K562 (cell line): ENCODE measurements around the gene JUND. TPM values are rescaled to one million over a fixed set of nuclear protein-coding genes. Genes with fewer than 3 reads are reported as not detected.

Experiments
- ATF1 ChIP-seq, 2 experiments: fragments of 450-650 bp in 1 of 2; IDR thresholded peaks; 2 replicates each; pipeline ENCODE4 v1.6.1; 2016; ENCODE audit warnings: missing compliant biosample characterization in 1 of 2, missing genetic modification characterization in 1 of 2
- CBX1 ChIP-seq: sonication (generic); IDR thresholded peaks from 2 replicates; pipeline ENCODE4 v1.6.1; 2016; ENCODE audit warnings: antibody characterized with exemption, low read depth, mild to moderate bottlenecking
- CBX3 ChIP-seq, 2 experiments: IDR thresholded peaks; 1 replicate in 1 of 2; 2 replicates in 1 of 2; pipeline ENCODE4 v1.6.1; 2012; ENCODE audit warnings: inconsistent platforms in 2 of 2, low read length in 2 of 2, borderline replicate concordance in 1 of 2, control low read depth in 1 of 2
- FOSL1 ChIP-seq: fragments of 200-800 bp; sonication (Bioruptor generic); conservative IDR thresholded peaks from 2 replicates; pipeline ENCODE4 v1.6.1; 2016; ENCODE audit warnings: missing genetic modification characterization, missing compliant biosample characterization
- FOXP4 ChIP-seq: sonication (generic); formaldehyde crosslinking; IDR thresholded peaks from 2 replicates; pipeline ENCODE4 v1.8.0; 2022; ENCODE audit warnings: mild to moderate bottlenecking, missing genetic modification reagents, borderline replicate concordance
- ILF3 ChIP-seq: fragments of 450-650 bp; IDR thresholded peaks from 2 replicates; pipeline ENCODE4 v1.6.1; 2018; ENCODE audit warnings: antibody characterized with exemption, mild to moderate bottlenecking, moderate library complexity, borderline replicate concordance
- MYC ChIP-seq, 2 experiments: fragments of 250-450 bp in 1 of 2; sonication (Bioruptor Pico) in 1 of 2; IDR thresholded peaks; 2 replicates each; pipeline versions ENCODE4 v1.5.1 to v1.6.1; 2012 to 2021; ENCODE audit warnings: low read depth in 2 of 2, borderline replicate concordance in 1 of 2, improper control_type of control experiment in 1 of 2, low read length in 1 of 2, mild to moderate bottlenecking in 1 of 2, moderate library complexity in 1 of 2
- NFIX ChIP-seq: fragments of 250-450 bp; sonication (Bioruptor Pico); IDR thresholded peaks from 2 replicates; pipeline ENCODE4 v1.4.0; 2020; ENCODE audit warnings: low read depth, mild to moderate bottlenecking, moderate library complexity
- NKRF ChIP-seq: fragments of 450-650 bp; IDR thresholded peaks from 2 replicates; pipeline ENCODE4 v1.6.1; 2016; ENCODE audit warnings: borderline replicate concordance
- SMARCE1 ChIP-seq: fragments of 450-650 bp; IDR thresholded peaks from 2 replicates; pipeline ENCODE4 v1.7.1; 2016; ENCODE audit warnings: mild to moderate bottlenecking
- TBP ChIP-seq: optimal IDR thresholded peaks from 2 replicates; pipeline ENCODE3; 2011; ENCODE audit warnings: low read depth, low read length, improper control_type of control experiment
- ZKSCAN8 ChIP-seq: fragments of 200-800 bp; sonication (Bioruptor generic); IDR thresholded peaks from 2 replicates; pipeline ENCODE4 v1.6.1; 2016; ENCODE audit warnings: missing genetic modification characterization, missing compliant biosample characterization
- ZNF184 ChIP-seq: sonication (generic); formaldehyde crosslinking; IDR thresholded peaks from 2 replicates; pipeline ENCODE4 v1.5.0; 2020; ENCODE audit warnings: missing genetic modification reagents
- ZNF311 ChIP-seq: fragments of 250-450 bp; sonication (Bioruptor Pico); IDR thresholded peaks from 2 replicates; pipeline ENCODE4 v1.4.0; 2020; ENCODE audit warnings: mild to moderate bottlenecking, moderate library complexity
- polyA plus RNA-seq, 8 experiments: library from polyadenylated mRNA; depleted of rRNA in 4 of 8; stranded (reverse) in 5 of 8; unstranded in 3 of 8; fragments of >200 nt; fragmentation: Nextera tagmentation in 2 of 8; fragmentation: Illumina TruSeq in 1 of 8; extraction: Ambion mirVana in 2 of 8; extraction: Trizol in 1 of 8; gene quantifications; 2 replicates each; pipeline versions ENCODE4 v1.2.1 to v1.2.3, GENCODE V29; 2011 to 2014; ENCODE audit warnings: inconsistent platforms in 1 of 8, missing spikeins in 1 of 8
- total RNA-seq, 7 experiments: library from RNA; depleted of rRNA in 6 of 7; stranded (reverse); fragments of >200 nt in 6 of 7; fragmentation: Illumina TruSeq in 2 of 7; extraction: Trizol in 2 of 7; gene quantifications; 2 replicates each; pipeline versions ENCODE4 v1.2.1 to v1.2.3, GENCODE V29; 2011 to 2021; ENCODE audit warnings: low replicate concordance in 1 of 7
- TF ChIP-seq, protein P1 (sequence below): IDR thresholded peaks from 2 replicates; pipeline ENCODE4 v1.6.1; 2014; ENCODE audit warnings: antibody characterized with exemption
- TF ChIP-seq, protein P2 (sequence below): fragments of 450-650 bp; formaldehyde crosslinking; IDR thresholded peaks from 2 replicates; pipeline ENCODE4 v1.4.0; 2020; ENCODE audit warnings: mild to moderate bottlenecking, moderate library complexity

The JUND gene
- total and polyA plus RNA-seq, 9 of the 15 experiments (the other 6 are each of a cell fraction or from before 2014, with no cell fraction given), result 6.4 to 286 (median 42.3) TPM

DNA sequence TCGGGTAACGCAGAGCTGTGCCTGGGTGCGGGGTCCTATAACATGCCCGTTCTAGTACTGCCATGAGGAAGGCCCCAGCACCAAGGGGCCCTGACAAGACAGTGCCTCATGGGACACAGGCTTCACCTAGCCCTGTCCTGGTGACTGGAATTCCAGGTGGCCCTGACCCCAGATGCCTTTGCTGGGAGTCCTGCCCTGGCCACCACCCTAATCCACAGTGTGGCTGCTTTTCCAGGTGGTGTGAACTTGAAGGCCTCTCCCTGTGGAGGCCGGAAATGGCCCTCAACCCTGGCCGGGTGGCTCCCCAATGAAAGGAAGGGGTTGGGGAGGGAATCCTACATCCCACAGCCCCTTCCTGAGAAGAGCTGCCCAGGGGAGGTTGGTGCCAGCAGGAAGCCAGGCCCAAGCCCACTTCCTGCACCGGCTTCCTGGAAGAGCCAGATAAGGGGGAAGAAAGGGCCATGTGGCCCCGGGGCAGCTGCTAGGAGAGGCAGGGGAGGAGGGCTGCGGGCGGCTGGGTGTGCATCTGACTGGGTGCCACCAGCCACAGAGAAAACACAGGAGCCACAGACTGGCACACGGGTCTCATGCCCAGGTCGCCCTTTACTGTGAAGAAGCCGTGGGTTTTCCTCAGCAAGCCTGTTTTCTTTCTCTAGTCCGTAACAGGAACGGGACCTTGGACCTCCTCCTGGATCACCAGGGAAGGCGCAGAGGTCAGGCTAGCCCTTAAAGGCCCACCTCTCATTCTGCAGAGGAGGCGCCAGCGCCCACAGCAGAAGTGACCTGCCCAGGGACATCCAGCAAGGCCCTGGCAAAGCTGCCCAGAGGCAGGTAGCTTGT is 36.8 kb upstream of the JUND start (continued):
- TF ChIP-seq NKRF (0 out of 2 replicates have a peak, but pooled peaks have one; percentile 19), TBP (peak; percentile 30), MYC (IDR thresholded peaks at IDR 0.05; ENCODE audit: low read depth, low read length) (peak; percentile 87), MYC (CRISPR knock-in tag; IDR thresholded peaks at IDR 0.05; ENCODE audit: borderline replicate concordance, low read depth) (peak; percentile 35; the same call in 1 of the 2 replicates), ZNF311 (CRISPR knock-in tag) (peak; percentile 63; the same call in 1 of the 2 replicates), FOSL1 (tag) (no peak), NFIX (CRISPR knock-in tag) (no peak), CBX3 (IDR thresholded peaks at IDR 0.05; ENCODE audit: borderline replicate concordance in 1 of 2, low read length in 2 of 2) (no peak), CBX1 (no peak), ZNF184 (no peak), ZKSCAN8 (CRISPR knock-in tag) (0 out of 2 replicates have a peak, but pooled peaks have one; percentile 44), SMARCE1 (peak; percentile 64), ATF1 (CRISPR knock-in tag; IDR thresholded peaks at IDR 0.05) (no peak), ATF1 (tag; IDR thresholded peaks at IDR 0.05) (0 out of 2 replicates have a peak, but pooled peaks have one; percentile 11), ILF3 (no peak), FOXP4 (no peak)
- TF ChIP-seq, protein P1, sequence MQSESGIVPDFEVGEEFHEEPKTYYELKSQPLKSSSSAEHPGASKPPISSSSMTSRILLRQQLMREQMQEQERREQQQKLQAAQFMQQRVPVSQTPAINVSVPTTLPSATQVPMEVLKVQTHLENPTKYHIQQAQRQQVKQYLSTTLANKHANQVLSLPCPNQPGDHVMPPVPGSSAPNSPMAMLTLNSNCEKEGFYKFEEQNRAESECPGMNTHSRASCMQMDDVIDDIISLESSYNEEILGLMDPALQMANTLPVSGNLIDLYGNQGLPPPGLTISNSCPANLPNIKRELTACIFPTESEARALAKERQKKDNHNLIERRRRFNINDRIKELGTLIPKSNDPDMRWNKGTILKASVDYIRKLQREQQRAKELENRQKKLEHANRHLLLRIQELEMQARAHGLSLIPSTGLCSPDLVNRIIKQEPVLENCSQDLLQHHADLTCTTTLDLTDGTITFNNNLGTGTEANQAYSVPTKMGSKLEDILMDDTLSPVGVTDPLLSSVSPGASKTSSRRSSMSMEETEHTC, result no peak
- TF ChIP-seq, protein P2, sequence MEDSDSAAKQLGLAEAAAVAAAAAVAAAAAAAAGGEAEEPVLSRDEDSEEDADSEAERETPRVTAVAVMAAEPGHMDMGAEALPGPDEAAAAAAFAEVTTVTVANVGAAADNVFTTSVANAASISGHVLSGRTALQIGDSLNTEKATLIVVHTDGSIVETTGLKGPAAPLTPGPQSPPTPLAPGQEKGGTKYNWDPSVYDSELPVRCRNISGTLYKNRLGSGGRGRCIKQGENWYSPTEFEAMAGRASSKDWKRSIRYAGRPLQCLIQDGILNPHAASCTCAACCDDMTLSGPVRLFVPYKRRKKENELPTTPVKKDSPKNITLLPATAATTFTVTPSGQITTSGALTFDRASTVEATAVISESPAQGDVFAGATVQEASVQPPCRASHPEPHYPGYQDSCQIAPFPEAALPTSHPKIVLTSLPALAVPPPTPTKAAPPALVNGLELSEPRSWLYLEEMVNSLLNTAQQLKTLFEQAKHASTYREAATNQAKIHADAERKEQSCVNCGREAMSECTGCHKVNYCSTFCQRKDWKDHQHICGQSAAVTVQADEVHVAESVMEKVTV (CRISPR knock-in tag), result no peak
